Measurements from ENCODE around the gene ATP11B. TPM values are rescaled to one million over a fixed set of nuclear protein-coding genes. Genes with fewer than 3 reads are reported as not detected.
"Not testable (repeated sequence)": the region's sequence is repeated elsewhere in the genome, so short reads cannot be mapped to it uniquely, and the experiment has no call there.

Gene ATP11B
- total RNA-seq, 1 donor from 2014 or later = 59.0 TPM

GRCh38 chr3:182821221-182821981, 28.1 kb downstream of the ATP11B start:
- no peak overlapping the region for H3K4me2 ChIP-seq
- peaks cover 11% of the 10 kb centered on the region for H3K9me3 Mint-ChIP-seq
- no peaks in the 10 kb centered on the region for H3K27me3 ChIP-seq
- no peaks in the 10 kb centered on the region for H3F3A ChIP-seq (ENCODE audit: low read depth)
- no peaks in the 10 kb centered on the region for H3K36me3 ChIP-seq
- H3K4me1 Mint-ChIP-seq = no peaks in the 10 kb centered on the region
- no peaks in the 10 kb centered on the region for H3K27me3 Mint-ChIP-seq (ENCODE audit: insufficient read depth, low read depth)
- no peak for TF ChIP-seq EZH2 (IDR thresholded peaks at IDR 0.05)
- TF ChIP-seq EZH2phosphoT487 (IDR thresholded peaks at IDR 0.05) = no peak
- DNase-seq (ENCODE audit: low spot score) = no peak
- H3K9ac ChIP-seq = no peak overlapping the region
- H3K4me3 Mint-ChIP-seq = no peak overlapping the region
- H3K9me3 ChIP-seq (ENCODE audit: low read depth) = no peaks in the 10 kb centered on the region
- no peaks in the 10 kb centered on the region for H3K4me1 ChIP-seq
- H3K27ac ChIP-seq = no peak overlapping the region
- H3K27ac Mint-ChIP-seq = no peak overlapping the region
- peaks cover 26% of the 10 kb centered on the region for H3K36me3 Mint-ChIP-seq
- peaks cover 12% of the 10 kb centered on the region for H3K79me2 ChIP-seq (ENCODE audit: low read depth)
- H3K4me3 ChIP-seq = no peak overlapping the region
- no peaks in the 10 kb centered on the region for H4K20me1 ChIP-seq (ENCODE audit: low read depth)
- H2AFZ ChIP-seq (replicated peaks) = no peak overlapping the region

- not testable (repeated sequence) for H3K27ac Mint-ChIP-seq; H3K4me1 Mint-ChIP-seq; H3K4me1 ChIP-seq; H3K4me3 ChIP-seq; H3K27ac ChIP-seq; H3K9me3 ChIP-seq (ENCODE audit: low read depth); H4K20me1 ChIP-seq (ENCODE audit: low read depth); H3F3A ChIP-seq (ENCODE audit: low read depth); H3K27me3 ChIP-seq; H2AFZ ChIP-seq (replicated peaks); H3K27me3 Mint-ChIP-seq (ENCODE audit: insufficient read depth, low read depth); H3K9ac ChIP-seq; H3K36me3 ChIP-seq; DNase-seq (ENCODE audit: low spot score); H3K4me3 Mint-ChIP-seq; H3K4me2 ChIP-seq; H3K79me2 ChIP-seq (ENCODE audit: low read depth)
- peaks cover 26% of the 10 kb centered on the region for H3K36me3 Mint-ChIP-seq
- peaks cover 11% of the 10 kb centered on the region for H3K9me3 Mint-ChIP-seq
Measured at GRCh38 chr3:182822260-182822659, 29.0 kb downstream of the ATP11B start.

- H3K9ac ChIP-seq = no peak overlapping the region
- no peaks in the 10 kb centered on the region for H3K4me1 Mint-ChIP-seq
- H3K36me3 ChIP-seq = no peaks in the 10 kb centered on the region
- peaks cover 26% of the 10 kb centered on the region for H3K36me3 Mint-ChIP-seq
- no peak overlapping the region for H2AFZ ChIP-seq (replicated peaks)
- H3K9me3 ChIP-seq (ENCODE audit: low read depth) = no peaks in the 10 kb centered on the region
- H3K27ac Mint-ChIP-seq = no peak overlapping the region
- no peak overlapping the region for H3K4me3 Mint-ChIP-seq
- H3K4me1 ChIP-seq = no peaks in the 10 kb centered on the region
- no peak for DNase-seq (ENCODE audit: low spot score)
- H3F3A ChIP-seq (ENCODE audit: low read depth) = no peaks in the 10 kb centered on the region
- peaks cover 11% of the 10 kb centered on the region for H3K9me3 Mint-ChIP-seq
- no peaks in the 10 kb centered on the region for H3K79me2 ChIP-seq (ENCODE audit: low read depth)
- H3K27ac ChIP-seq = no peak overlapping the region
- H3K4me3 ChIP-seq = no peak overlapping the region
- H4K20me1 ChIP-seq (ENCODE audit: low read depth) = no peaks in the 10 kb centered on the region
- TF ChIP-seq EZH2phosphoT487 (IDR thresholded peaks at IDR 0.05) (no peak), EZH2 (IDR thresholded peaks at IDR 0.05) (no peak), CTCF (IDR thresholded peaks at IDR 0.05) (no peak)
- H3K27me3 ChIP-seq = no peaks in the 10 kb centered on the region
- no peak overlapping the region for H3K4me2 ChIP-seq
- H3K27me3 Mint-ChIP-seq (ENCODE audit: insufficient read depth, low read depth) = no peaks in the 10 kb centered on the region
Measured at GRCh38 chr3:182824957-182825356, 31.7 kb downstream of the ATP11B start.

- Histone ChIP-seq H3K27ac (no peak overlapping the region), H2AFZ (replicated peaks) (no peak overlapping the region), H3K79me2 (ENCODE audit: low read depth) (no peaks in the 10 kb centered on the region), H3F3A (ENCODE audit: low read depth) (no peaks in the 10 kb centered on the region), H3K27me3 (no peaks in the 10 kb centered on the region), H3K4me2 (no peak overlapping the region), H3K4me1 (no peaks in the 10 kb centered on the region), H3K36me3 (no peaks in the 10 kb centered on the region), H3K9me3 (ENCODE audit: low read depth) (no peaks in the 10 kb centered on the region), H4K20me1 (ENCODE audit: low read depth) (no peaks in the 10 kb centered on the region), H3K4me3 (no peak overlapping the region), H3K9ac (no peak overlapping the region)
- Mint-ChIP-seq H3K9me3 (no peaks in the 10 kb centered on the region), H3K4me1 (no peaks in the 10 kb centered on the region), H3K4me3 (no peak overlapping the region), H3K27ac (no peak overlapping the region), H3K36me3 (peaks cover 9% of the 10 kb centered on the region), H3K27me3 (ENCODE audit: insufficient read depth, low read depth) (no peaks in the 10 kb centered on the region)
- TF ChIP-seq EZH2 (IDR thresholded peaks at IDR 0.05) (no peak), CTCF (IDR thresholded peaks at IDR 0.05) (no peak), EZH2phosphoT487 (IDR thresholded peaks at IDR 0.05) (no peak)
- DNase-seq (ENCODE audit: low spot score) = no peak
Measured at GRCh38 chr3:182829761-182830405, 36.6 kb downstream of the ATP11B start.
